Erythroblast (primary cell): ENCODE measurements around the gene PLXNA2.

Experiments
- GATA1 ChIP-seq: IDR thresholded peaks from 2 replicates; pipeline ENCODE4 v1.6.1; 2011; ENCODE audit warnings: low read depth, mild to moderate bottlenecking, control low read depth, low read length, moderate library complexity
- POLR2A ChIP-seq: IDR thresholded peaks from 2 replicates; pipeline ENCODE4 v1.6.1; 2011; ENCODE audit warnings: mild to moderate bottlenecking, low read length

GRCh38 chr1:208158640-208159554, 85.3 kb downstream of the PLXNA2 start:
- TF ChIP-seq POLR2A (no peak), GATA1 (no peak)
